MCF 10A (cell line): ENCODE results near the gene CDC45. TPM values are rescaled to one million over a fixed set of nuclear protein-coding genes. Genes with fewer than 3 reads are reported as not detected.

Source experiments
- BruUV-seq: library from RNA; stranded (reverse); fragments of 400-500 nt; replicated peaks from 2 replicates; lab custom pipeline; 2021; lab: Mats Ljungman, UMichigan
- CTCF ChIA-PET: fragments of 300-600 bp; sonication (Branson Sonifier 250); formaldehyde crosslinking; extraction: SDS; loops from one replicate; lab custom pipeline; 2021; ENCODE audit warnings: antibody characterized with exemption, inconsistent platforms; lab: Yijun Ruan, JAX
- POLR2A ChIA-PET: fragments of 300-600, 350-650 bp; sonication (Branson Sonifier 250); formaldehyde crosslinking; extraction: SDS; loops from one replicate; lab custom pipeline; 2020; ENCODE audit warnings: antibody characterized with exemption, inconsistent platforms; lab: Yijun Ruan, JAX
- DNase-seq: peaks from one replicate; pipeline ENCODE4 v3.0.0-alpha.2; 2018; ENCODE audit not compliant: unreplicated experiment
- H3K27ac Mint-ChIP-seq: one replicate; pipeline ENCODE4 v1.8.0; 2022; ENCODE audit warnings: mild to moderate bottlenecking, low read depth, mixed read lengths; ENCODE audit not compliant: unreplicated experiment
- H3K27me3 Mint-ChIP-seq: one replicate; pipeline ENCODE4 v1.8.0; 2022; ENCODE audit warnings: mixed read lengths; ENCODE audit not compliant: insufficient read depth, unreplicated experiment
- H3K36me3 Mint-ChIP-seq: one replicate; pipeline ENCODE4 v1.8.0; 2022; ENCODE audit warnings: mild to moderate bottlenecking, moderate library complexity, mixed read lengths; ENCODE audit not compliant: insufficient read depth, unreplicated experiment
- H3K4me1 Mint-ChIP-seq: one replicate; pipeline ENCODE4 v1.8.0; 2022; ENCODE audit warnings: mixed read lengths; ENCODE audit not compliant: insufficient read depth, unreplicated experiment
- H3K4me3 Mint-ChIP-seq: one replicate; pipeline ENCODE4 v1.8.0; 2022; ENCODE audit warnings: mild to moderate bottlenecking, moderate library complexity, mixed read lengths; ENCODE audit not compliant: unreplicated experiment
- H3K9me3 Mint-ChIP-seq: one replicate; pipeline ENCODE4 v1.8.0; 2022; ENCODE audit warnings: mixed read lengths; ENCODE audit not compliant: unreplicated experiment
- intact Hi-C: fragments of 100-400 bp; cut with micrococcal nuclease; formaldehyde crosslinking; loops from 2 replicates; pipeline ENCODE4 v1.14.1; 2022
- total RNA-seq: library from RNA; stranded (reverse); gene quantifications from 2 replicates; pipeline ENCODE4 v1.2.3, GENCODE V29; 2022
- TF ChIP-seq, protein P1 (sequence below): fragments of 200-600 bp; IDR thresholded peaks from one replicate; pipeline ENCODE4 v1.8.0; 2022; ENCODE audit warnings: antibody characterized with exemption, mild to moderate bottlenecking; ENCODE audit not compliant: unreplicated experiment

The CDC45 gene
- total RNA-seq, 1 experiment from 2014 or later: 18.6 TPM

DNA sequence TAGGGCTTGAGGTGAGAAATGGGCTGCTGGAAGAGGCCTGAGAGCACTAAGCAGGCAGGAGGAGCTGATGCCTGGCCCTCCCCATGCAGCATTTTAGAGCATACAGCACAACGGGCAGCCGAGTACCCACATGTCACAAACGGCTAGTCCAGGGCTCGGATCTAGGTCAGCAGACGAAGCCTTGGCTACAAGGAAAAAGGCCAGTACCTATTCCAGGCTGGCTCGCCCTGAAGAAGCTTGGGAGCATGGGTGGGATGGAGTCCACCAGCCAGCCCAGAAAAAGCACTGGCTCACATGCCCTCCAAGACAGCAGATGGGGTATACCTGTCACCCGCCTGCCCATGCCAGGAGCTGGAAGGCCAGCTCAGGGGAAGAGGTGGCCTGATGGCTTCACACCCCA lies 10.3 kb upstream of the CDC45 start:
- TF ChIP-seq, protein P1, sequence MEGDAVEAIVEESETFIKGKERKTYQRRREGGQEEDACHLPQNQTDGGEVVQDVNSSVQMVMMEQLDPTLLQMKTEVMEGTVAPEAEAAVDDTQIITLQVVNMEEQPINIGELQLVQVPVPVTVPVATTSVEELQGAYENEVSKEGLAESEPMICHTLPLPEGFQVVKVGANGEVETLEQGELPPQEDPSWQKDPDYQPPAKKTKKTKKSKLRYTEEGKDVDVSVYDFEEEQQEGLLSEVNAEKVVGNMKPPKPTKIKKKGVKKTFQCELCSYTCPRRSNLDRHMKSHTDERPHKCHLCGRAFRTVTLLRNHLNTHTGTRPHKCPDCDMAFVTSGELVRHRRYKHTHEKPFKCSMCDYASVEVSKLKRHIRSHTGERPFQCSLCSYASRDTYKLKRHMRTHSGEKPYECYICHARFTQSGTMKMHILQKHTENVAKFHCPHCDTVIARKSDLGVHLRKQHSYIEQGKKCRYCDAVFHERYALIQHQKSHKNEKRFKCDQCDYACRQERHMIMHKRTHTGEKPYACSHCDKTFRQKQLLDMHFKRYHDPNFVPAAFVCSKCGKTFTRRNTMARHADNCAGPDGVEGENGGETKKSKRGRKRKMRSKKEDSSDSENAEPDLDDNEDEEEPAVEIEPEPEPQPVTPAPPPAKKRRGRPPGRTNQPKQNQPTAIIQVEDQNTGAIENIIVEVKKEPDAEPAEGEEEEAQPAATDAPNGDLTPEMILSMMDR: no peak
- intact Hi-C loops: no loop called here
- Mint-ChIP-seq H3K9me3 (no peaks in the 10 kb centered on the region), H3K4me3 (no peak overlapping the region), H3K36me3 (peaks cover 75% of the 10 kb centered on the region), H3K4me1 (no peaks in the 10 kb centered on the region), H3K27ac (no peak overlapping the region), H3K27me3 (no peaks in the 10 kb centered on the region)
- DNase-seq: no peak
- no TSS peak for BruUV-seq
- ChIA-PET CTCF (interaction anchor here (0.6 to 1.3 kb wide), 5 partner anchors 8 to 170 kb away, joined by 3 to 5 read pairs (median 3); no protein-coding TSS in a partner anchor), POLR2A (interaction anchor here (0.8 kb wide), 1 partner anchor 9 kb away, joined by 3 read pairs; no protein-coding TSS in a partner anchor)

DNA sequence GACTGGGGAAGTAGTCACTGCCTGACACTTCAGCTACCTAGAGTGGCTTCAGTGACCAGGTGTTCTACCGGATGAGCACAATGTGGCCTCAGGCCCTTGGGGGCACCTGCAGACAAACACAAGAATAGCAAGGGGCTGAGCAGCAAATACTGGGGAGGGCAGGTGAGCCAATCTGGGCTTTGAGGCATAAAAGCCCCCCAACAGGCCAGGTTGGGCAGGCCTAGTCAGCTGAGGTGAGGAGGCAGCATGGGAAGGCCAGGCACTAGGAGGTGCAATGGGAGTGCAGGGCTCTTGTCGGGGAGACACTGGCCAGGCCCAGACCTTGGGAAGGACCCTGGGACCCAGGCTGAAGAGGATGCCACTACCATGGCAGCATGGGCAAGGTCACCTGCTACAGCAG lies 9.7 kb upstream of the CDC45 start:
- Mint-ChIP-seq H3K27ac (no peak overlapping the region), H3K27me3 (no peaks in the 10 kb centered on the region), H3K4me1 (no peaks in the 10 kb centered on the region), H3K9me3 (no peaks in the 10 kb centered on the region), H3K4me3 (no peak overlapping the region), H3K36me3 (peaks cover 70% of the 10 kb centered on the region)
- no TSS peak for BruUV-seq
- ChIA-PET POLR2A (no interaction called here), CTCF (interaction anchor here (0.6 kb wide), 1 partner anchor 154 kb away, joined by 3 read pairs; no protein-coding TSS in a partner anchor)
- DNase-seq: no peak
- intact Hi-C loops: no loop called here
- TF ChIP-seq, protein P1: no peak

DNA sequence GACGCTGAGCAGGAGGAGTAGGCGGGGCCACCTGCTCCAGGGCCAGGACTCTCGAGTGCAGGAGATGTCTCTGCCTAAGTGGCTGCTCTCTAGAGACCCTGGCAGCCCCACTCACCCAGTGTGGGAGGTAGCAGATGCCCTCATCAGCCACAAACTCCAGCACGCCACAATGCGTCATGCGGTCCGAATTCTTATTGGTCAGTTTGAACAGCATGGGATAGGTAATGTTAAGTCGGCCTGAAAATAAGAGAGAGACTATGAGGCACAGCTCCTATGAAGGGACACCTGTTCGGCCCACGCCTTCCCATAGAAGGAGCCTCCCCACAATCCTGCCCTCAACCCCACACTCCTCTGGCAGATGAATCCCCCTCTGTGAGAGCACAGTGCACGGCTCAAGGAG lies 8.1 kb upstream of the CDC45 start:
- Mint-ChIP-seq H3K4me3 (no peak overlapping the region), H3K27me3 (no peaks in the 10 kb centered on the region), H3K9me3 (no peaks in the 10 kb centered on the region), H3K4me1 (peaks cover 12% of the 10 kb centered on the region), H3K36me3 (peaks cover 75% of the 10 kb centered on the region), H3K27ac (no peak overlapping the region)
- intact Hi-C loops: no loop called here
- TF ChIP-seq, protein P1: no peak
- CTCF ChIA-PET: no interaction called here
- DNase-seq: no peak
- POLR2A ChIA-PET: interaction anchor here (0.6 kb wide), 1 partner anchor 324 kb away, joined by 3 read pairs; no protein-coding TSS in a partner anchor
- BruUV-seq: no TSS peak

DNA sequence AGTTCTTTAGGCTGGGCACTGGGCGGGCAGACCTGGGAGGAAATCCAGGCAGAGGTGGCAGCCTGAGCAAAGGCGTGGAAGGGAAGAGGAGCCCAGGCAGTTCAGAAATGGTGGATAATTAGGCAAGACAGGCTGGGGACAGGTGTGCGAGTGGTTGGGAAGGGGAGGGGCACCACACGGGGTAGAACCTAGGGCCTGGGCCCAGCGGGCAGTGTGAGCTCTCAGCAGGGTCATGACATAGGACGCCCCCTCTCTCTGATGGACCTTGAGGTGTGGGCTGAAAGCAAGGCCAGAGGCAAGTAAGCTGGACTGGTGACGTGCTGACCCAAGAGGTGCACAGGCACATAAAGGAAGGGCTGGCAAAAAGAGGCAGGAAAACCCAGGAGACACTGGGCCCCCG lies 7.5 kb upstream of the CDC45 start:
- intact Hi-C loops: no loop called here
- ChIA-PET CTCF (interaction anchor here (0.5 to 0.9 kb wide), 2 partner anchors 26 to 438 kb away, joined by 3 read pairs; no protein-coding TSS in a partner anchor), POLR2A (interaction anchor here (0.6 kb wide), 1 partner anchor 323 kb away, joined by 3 read pairs; no protein-coding TSS in a partner anchor)
- Mint-ChIP-seq H3K9me3 (no peaks in the 10 kb centered on the region), H3K4me3 (no peak overlapping the region), H3K36me3 (peaks cover 68% of the 10 kb centered on the region), H3K27ac (no peak overlapping the region), H3K27me3 (no peaks in the 10 kb centered on the region), H3K4me1 (peaks cover 15% of the 10 kb centered on the region)
- TF ChIP-seq, protein P1: no peak
- no peak for DNase-seq
- no TSS peak for BruUV-seq
